Mucosa of descending colon (tissue), 3 donors: ENCODE data around the gene KDM7A. TPM values are rescaled to one million over a fixed set of nuclear protein-coding genes. Genes with fewer than 3 reads are reported as not detected.
A peak's percentile ranks its signal among the peaks of the same experiment; 100 is the strongest.

ENCODE experiments used
- ATAC-seq: fragments of 200-7000 bp; cut with Tn5 transposase; one replicate; pipeline ENCODE4 v1.9.1; 2020; ENCODE audit warnings: mild to moderate bottlenecking, moderate library complexity
- DNase-seq, 3 donors: peaks; one replicate each; pipeline ENCODE4 v3.0.0-alpha.2; 2020
- H3K36me3 ChIP-seq: fragments of 200-600 bp; one replicate; pipeline ENCODE4 v1.8.0; 2021; ENCODE audit warnings: low read depth, mild to moderate bottlenecking
- H3K4me1 ChIP-seq: fragments of 200-600 bp; one replicate; pipeline ENCODE4 v1.8.0; 2021; ENCODE audit warnings: low read depth, mild to moderate bottlenecking
- H3K4me3 ChIP-seq: fragments of 200-600 bp; one replicate; pipeline ENCODE4 v1.8.0; 2021; ENCODE audit warnings: mild to moderate bottlenecking
- H3K9me3 ChIP-seq: fragments of 200-600 bp; one replicate; pipeline ENCODE4 v1.8.0; 2021; ENCODE audit warnings: mild to moderate bottlenecking
- intact Hi-C, 2 donors: fragments of 100-400 bp; cut with DNase I in 1 of 2; cut with micrococcal nuclease in 1 of 2; formaldehyde crosslinking; loops; one replicate each; pipeline versions ENCODE4 v1.11.0 to v1.11.1; 2022; cut with DNase I, micrococcal nuclease
- total RNA-seq, 3 donors: library from RNA; stranded (reverse); fragmentation: NEBNext Ultra II Directional in 2 of 3; extraction: Animal tissue kit (Norgen Biotek cat#: 25700) in 2 of 3; gene quantifications; one replicate each; pipeline versions ENCODE4 v1.2.1 to v1.2.4, GENCODE V29; 2021 to 2023
- TF ChIP-seq, protein P1 (sequence below): fragments of 200-600 bp; IDR thresholded peaks from one replicate; pipeline ENCODE4 v1.8.0; 2022; ENCODE audit warnings: antibody characterized with exemption, mild to moderate bottlenecking
- donor health status: DM: no; HTN: no; CAD: no; lungs with moderate emphysema.
- donor health status: DM: no; HTN: no; CAD: no.
- donor health status: DM: no; HTN: yes; CAD: no.

Gene KDM7A
- total RNA-seq, 3 donors from 2014 or later = 27.4 to 45.4 (median 27.9) TPM

DNA sequence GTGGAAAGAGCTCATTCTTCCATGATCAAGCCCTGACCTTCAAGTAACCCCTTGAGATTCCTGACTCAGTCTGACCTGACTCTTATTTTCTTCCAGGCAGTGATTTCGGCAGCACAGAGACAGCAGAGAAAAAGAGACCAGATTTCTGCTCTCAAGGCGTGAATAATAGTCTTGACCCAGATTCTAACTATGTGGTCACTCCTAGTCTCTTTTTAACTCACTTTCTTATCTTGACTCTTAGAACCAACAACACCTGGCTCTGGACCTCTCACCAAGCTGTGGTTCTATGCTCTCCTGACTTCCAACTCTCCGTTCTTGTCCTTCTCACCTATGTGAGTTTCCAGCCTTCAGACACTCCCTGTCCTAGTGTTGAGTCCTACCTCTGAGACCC is 36.9 kb upstream of the KDM7A start:
- no peak for DNase-seq
- Histone ChIP-seq H3K4me1 (peaks cover 29% of the 10 kb centered on the region), H3K9me3 (no peaks in the 10 kb centered on the region), H3K36me3 (no peaks in the 10 kb centered on the region), H3K4me3 (no peak overlapping the region)
- TF ChIP-seq, protein P1, sequence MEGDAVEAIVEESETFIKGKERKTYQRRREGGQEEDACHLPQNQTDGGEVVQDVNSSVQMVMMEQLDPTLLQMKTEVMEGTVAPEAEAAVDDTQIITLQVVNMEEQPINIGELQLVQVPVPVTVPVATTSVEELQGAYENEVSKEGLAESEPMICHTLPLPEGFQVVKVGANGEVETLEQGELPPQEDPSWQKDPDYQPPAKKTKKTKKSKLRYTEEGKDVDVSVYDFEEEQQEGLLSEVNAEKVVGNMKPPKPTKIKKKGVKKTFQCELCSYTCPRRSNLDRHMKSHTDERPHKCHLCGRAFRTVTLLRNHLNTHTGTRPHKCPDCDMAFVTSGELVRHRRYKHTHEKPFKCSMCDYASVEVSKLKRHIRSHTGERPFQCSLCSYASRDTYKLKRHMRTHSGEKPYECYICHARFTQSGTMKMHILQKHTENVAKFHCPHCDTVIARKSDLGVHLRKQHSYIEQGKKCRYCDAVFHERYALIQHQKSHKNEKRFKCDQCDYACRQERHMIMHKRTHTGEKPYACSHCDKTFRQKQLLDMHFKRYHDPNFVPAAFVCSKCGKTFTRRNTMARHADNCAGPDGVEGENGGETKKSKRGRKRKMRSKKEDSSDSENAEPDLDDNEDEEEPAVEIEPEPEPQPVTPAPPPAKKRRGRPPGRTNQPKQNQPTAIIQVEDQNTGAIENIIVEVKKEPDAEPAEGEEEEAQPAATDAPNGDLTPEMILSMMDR = no peak
- intact Hi-C loops = no loop called here
- peak; percentile 34 for ATAC-seq

DNA sequence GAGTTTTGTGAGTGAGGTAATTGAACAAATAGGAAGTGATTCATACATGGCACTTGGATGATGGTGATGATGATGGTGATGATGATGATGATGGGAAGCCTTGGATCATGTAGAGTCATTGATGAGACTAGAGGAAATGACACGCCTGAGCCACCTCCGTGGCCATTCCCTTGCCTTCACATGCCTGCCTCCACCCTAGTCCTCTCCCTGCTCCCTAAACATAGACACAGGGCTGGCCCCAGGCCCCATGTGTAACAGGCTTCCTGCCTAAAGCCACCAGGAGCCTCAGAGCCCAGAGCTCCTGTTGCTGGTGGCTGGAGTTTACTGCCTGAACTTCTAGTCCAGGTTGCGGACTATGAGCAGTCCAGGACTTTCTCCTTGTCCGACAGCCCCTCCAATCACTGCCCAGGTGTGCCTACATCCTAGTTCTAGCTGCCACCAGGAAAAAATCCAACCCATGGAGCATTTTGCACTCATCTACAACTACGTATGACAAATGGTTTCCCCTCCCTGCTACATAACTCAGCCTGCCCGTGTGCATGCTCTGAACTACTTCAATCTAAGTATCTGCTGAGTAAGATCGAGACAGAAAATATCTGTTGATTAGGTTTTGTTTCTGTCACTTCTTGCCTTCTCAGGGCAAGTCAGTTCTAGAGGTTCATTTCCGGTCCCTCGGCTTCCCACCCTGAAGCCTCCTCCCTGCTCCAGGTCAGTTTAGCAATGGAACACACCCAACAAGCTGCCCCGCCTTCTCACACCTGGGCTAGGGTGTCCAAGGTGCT is 35.5 kb upstream of the KDM7A start:
- intact Hi-C loops = no loop called here
- Histone ChIP-seq H3K36me3 (no peaks in the 10 kb centered on the region), H3K4me3 (no peak overlapping the region), H3K9me3 (no peaks in the 10 kb centered on the region), H3K4me1 (peaks cover 29% of the 10 kb centered on the region)
- DNase-seq = peak; percentile 84 to 86 (median 85)
- TF ChIP-seq, protein P1 = no peak
- ATAC-seq = peak; percentile 84

DNA sequence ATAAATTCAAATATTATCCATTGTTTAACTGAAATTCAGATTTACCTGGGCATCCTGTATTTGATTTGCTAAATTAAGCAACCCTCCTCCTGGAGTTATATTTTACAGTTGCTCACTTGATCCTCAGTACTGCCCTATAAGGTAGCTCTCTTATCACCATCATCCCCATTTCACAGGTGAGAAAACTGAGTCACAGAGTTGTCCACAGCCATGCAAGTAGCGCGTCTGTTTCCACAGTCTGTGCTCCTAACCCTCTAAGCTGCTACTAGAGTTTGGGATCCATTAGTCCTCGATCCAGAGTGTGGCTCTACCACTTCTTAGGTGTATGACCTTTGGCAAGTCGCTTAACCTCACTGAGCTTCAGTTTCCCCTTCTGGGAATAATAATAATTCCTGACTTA is 34.9 kb upstream of the KDM7A start:
- no peaks in the 10 kb centered on the region for H3K36me3 ChIP-seq
- TF ChIP-seq, protein P1 = no peak
- no peak for DNase-seq
- H3K4me3 ChIP-seq = no peak overlapping the region
- ATAC-seq = no peak
- no peaks in the 10 kb centered on the region for H3K9me3 ChIP-seq
- peaks cover 29% of the 10 kb centered on the region for H3K4me1 ChIP-seq
- intact Hi-C loops = no loop called here

DNA sequence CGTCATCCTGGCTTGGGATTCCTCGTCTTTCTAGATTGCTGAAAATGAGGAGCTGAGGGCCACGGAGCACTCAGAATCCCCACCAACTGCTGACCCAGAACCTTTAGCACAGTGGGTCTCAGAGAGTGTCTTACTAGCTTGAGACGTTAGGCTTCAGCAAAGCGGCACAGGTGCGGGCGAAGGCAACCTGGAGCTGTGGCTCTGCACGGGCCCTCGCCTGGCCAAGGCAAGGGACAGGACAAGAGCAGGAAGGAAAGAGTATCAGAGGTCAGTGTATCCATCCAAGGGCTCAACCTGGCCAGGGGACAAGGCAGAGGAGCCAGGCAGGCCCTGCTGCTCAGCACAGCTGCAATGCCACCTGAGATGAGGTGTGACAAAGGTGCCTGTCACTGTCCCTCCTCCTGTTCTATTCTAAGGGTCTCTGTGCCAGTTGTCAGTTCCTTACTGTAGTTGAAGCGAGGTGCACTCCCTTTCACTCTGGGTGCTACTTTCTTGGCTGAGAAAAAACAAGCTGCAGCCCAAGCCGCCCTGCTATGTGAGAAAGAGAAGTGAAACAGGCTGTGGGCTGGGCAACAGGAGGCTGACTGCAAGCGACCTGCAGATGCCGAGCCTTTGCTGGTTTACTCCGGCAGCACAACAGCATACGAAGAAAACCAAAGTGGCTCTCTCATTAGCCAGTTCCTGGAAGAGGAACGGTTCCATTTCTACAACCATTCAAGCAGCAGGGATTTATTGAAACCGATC is 33.3 kb upstream of the KDM7A start:
- Histone ChIP-seq H3K4me3 (no peak overlapping the region), H3K4me1 (peaks cover 32% of the 10 kb centered on the region), H3K36me3 (no peaks in the 10 kb centered on the region), H3K9me3 (no peaks in the 10 kb centered on the region)
- TF ChIP-seq, protein P1 = no peak
- ATAC-seq = peak; percentile 6
- peak; percentile 36 to 76 (median 53) for DNase-seq
- intact Hi-C loops = no loop called here

DNA sequence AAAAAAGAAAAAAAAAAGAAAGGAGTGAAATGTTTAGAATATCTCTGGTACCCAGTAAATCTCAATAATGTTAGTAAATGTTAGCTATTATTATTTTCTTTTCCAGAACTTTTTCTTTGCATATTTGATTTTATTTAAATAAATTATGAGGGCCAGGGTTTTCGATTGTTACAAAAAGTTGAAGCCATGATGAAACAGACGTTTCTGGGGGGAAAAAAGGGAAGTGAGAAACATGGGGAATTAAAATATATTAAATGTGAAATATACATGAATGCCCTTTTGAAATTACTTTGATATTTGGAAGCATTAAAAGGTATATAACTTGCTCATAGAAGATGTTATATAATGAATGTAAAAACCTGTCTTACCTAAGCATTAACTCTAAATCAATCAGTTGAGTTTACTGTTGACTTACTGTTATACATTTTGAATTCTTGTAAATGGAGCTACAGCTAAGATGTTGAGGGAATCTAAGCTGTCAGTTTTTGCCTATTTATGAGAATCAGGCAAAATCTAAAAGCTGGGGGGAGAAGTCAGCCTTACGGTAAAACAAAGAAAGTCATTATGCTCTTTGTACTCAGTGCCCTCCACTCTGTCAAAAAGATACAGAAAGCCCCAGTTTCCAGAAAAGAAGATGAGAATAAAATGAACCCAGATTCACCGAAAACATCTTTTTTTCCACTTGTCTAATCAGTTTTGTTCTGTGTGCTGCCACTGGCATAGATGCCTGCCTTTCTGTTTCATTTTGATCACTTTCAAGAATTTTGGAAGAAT is 30.0 kb upstream of the KDM7A start:
- intact Hi-C loops = no loop called here
- TF ChIP-seq, protein P1 = no peak
- Histone ChIP-seq H3K36me3 (no peaks in the 10 kb centered on the region), H3K4me3 (no peak overlapping the region), H3K4me1 (peaks cover 10% of the 10 kb centered on the region), H3K9me3 (peaks cover 4% of the 10 kb centered on the region)
- DNase-seq (no peak), ATAC-seq (no peak)
